Hematopoietic multipotent progenitor cell treated with erythropoietin and hydrocortisone succinate and interleukin-3 and kit ligand, for 6 days (in vitro differentiated cells): ENCODE results near the gene KRT32.

ENCODE experiments used
- DNase-seq: peaks from one replicate; pipeline ENCODE4 v3.0.0-alpha.2; 2015

Gene KRT32

GRCh38 chr17:41466988-41467387 lies at the start of gene KRT32:
Gene KRT32, minus strand, starts transcription at chr17:41467386. Its CDS starts 61 bp downstream, at chr17:41467325.
- no peak for DNase-seq

GRCh38 chr17:41516830-41517283 lies 49.7 kb upstream of the KRT32 start:
- DNase-seq, result no peak

GRCh38 chr17:41516147-41516829 lies 49.1 kb upstream of the KRT32 start:
- no peak for DNase-seq

GRCh38 chr17:41513168-41513547 lies 46.0 kb upstream of the KRT32 start:
- DNase-seq, result no peak

GRCh38 chr17:41512546-41513167 lies 45.5 kb upstream of the KRT32 start:
- no peak for DNase-seq

- no peak for DNase-seq
Measured at GRCh38 chr17:41511716-41512115, 44.5 kb upstream of the KRT32 start.

GRCh38 chr17:41511116-41511515 lies 43.9 kb upstream of the KRT32 start:
- DNase-seq, result peak; percentile 94

GRCh38 chr17:41510251-41511065 lies 43.3 kb upstream of the KRT32 start:
- DNase-seq, result no peak

GRCh38 chr17:41507315-41507880 lies 40.2 kb upstream of the KRT32 start:
- no peak for DNase-seq

GRCh38 chr17:41505809-41506767 lies 38.9 kb upstream of the KRT32 start:
- peak; percentile 43 for DNase-seq

GRCh38 chr17:41505007-41505808 lies 38.0 kb upstream of the KRT32 start, which contains the start of gene KRT13:
Gene KRT13, minus strand, starts transcription at chr17:41505612. Its CDS starts 62 bp downstream, at chr17:41505550.
- DNase-seq, result peak; percentile 83

GRCh38 chr17:41504246-41504977 lies 37.2 kb upstream of the KRT32 start:
- no peak for DNase-seq

- no peak for DNase-seq
Measured at GRCh38 chr17:41503202-41503601, 36.0 kb upstream of the KRT32 start.

- peak; percentile 83 for DNase-seq
Measured at GRCh38 chr17:41500131-41500911, 33.1 kb upstream of the KRT32 start.

- no peak for DNase-seq
Measured at GRCh38 chr17:41499714-41500113, 32.5 kb upstream of the KRT32 start.

- peak; percentile 41 for DNase-seq
Measured at GRCh38 chr17:41498276-41498675, 31.1 kb upstream of the KRT32 start.

GRCh38 chr17:41496803-41497484 lies 29.8 kb upstream of the KRT32 start:
- DNase-seq, result peak; percentile 94

GRCh38 chr17:41494524-41494923 lies 27.3 kb upstream of the KRT32 start:
- DNase-seq, result no peak

- peak; percentile 29 for DNase-seq
Measured at GRCh38 chr17:41492771-41493170, 25.6 kb upstream of the KRT32 start.
